ENCODE data around the gene AWAT1. TPM values are rescaled to one million over a fixed set of nuclear protein-coding genes. Genes with fewer than 3 reads are reported as not detected.
"Not testable (repeated sequence)": the region's sequence is repeated elsewhere in the genome, so short reads cannot be mapped to it uniquely, and the experiment has no call there.

Gene AWAT1
- total RNA-seq, 2 experiments from 2014 or later = not detected

DNA sequence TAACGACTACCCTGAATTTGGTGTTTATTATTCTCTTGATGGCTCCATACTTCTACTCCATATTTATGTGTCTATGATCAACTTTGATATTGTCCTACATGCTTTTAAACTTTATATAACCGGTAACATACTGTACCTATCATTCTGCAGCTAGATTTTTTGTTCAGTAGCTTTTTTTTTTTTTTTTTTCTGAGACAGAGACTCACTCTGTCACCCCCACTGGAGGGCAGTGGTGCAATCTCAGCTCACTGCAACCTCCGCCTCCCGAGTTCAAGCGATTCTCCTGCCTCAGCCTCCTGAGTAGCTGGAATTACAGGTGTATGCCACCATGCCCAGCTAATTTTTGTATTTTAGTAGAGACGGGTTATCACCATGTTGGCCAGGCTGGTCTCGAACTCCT lies 39.6 kb downstream of the AWAT1 start:
- H3K4me3 Mint-ChIP-seq; H3K36me3 Mint-ChIP-seq; H3K27me3 Mint-ChIP-seq; POLR2A ChIA-PET; H3K4me1 Mint-ChIP-seq (ENCODE audit: low read depth); H3K27ac Mint-ChIP-seq; DNase-seq; H3K9me3 Mint-ChIP-seq; intact Hi-C loops (cut with micrococcal nuclease): not testable (repeated sequence)
- CTCF ChIA-PET = interaction anchor here (1.0 kb wide), 1 partner anchor 16 kb away, joined by 3 read pairs; the partner anchor contains the start of genes KIF4A and PDZD11

DNA sequence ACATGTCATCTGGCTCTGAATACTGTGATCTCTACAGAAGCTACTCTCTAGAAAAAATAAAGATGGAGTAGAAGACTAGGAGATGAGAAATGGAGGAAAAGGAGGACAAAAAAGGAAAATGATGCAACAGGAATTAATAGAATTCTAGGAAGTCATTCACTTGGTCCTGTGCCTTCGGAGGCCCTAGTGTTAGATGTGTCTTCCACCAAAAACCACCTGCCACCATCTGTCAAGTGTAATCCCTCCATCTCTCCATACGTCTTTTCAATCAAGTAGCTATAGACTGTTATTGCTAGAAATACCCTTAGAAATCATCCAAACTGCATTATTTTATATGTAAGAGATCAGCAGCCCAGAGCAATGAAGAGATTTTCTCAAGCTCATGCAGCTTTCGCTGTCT lies 44.6 kb downstream of the AWAT1 start:
- CTCF ChIA-PET = no interaction called here
- intact Hi-C loops (cut with micrococcal nuclease) = no loop called here
- H3K36me3 Mint-ChIP-seq = peaks cover 10% of the 10 kb centered on the region
- POLR2A ChIA-PET = no interaction called here
- no peaks in the 10 kb centered on the region for H3K9me3 Mint-ChIP-seq
- H3K4me1 Mint-ChIP-seq (ENCODE audit: low read depth) = no peaks in the 10 kb centered on the region
- no peak overlapping the region for H3K27ac Mint-ChIP-seq
- no peak for DNase-seq
- no peak overlapping the region for H3K4me3 Mint-ChIP-seq
- no peaks in the 10 kb centered on the region for H3K27me3 Mint-ChIP-seq

- H3K9me3 Mint-ChIP-seq = no peaks in the 10 kb centered on the region
Measured at GRCh38 chrX:70280573-70280972, 46.1 kb downstream of the AWAT1 start.

GRCh38 chrX:70281951-70282350 lies 47.5 kb downstream of the AWAT1 start, which contains the start of gene RAB41:
TSS of gene RAB41 (plus strand) at chrX:70282172. CDS start at chrX:70282218, 46 bp downstream.
- no peak within 1 kb of the TSS for H3K27ac Mint-ChIP-seq
- H3K4me1 Mint-ChIP-seq (ENCODE audit: low read depth) = no peaks in the 10 kb centered on the region
- CTCF ChIA-PET = no interaction called here
- intact Hi-C loops (cut with micrococcal nuclease) = no loop called here
- H3K9me3 Mint-ChIP-seq = no peaks in the 10 kb centered on the region
- peaks cover 20% of the 10 kb centered on the region for H3K36me3 Mint-ChIP-seq
- H3K4me3 Mint-ChIP-seq = no peak within 1 kb of the TSS
- DNase-seq = no peak
- H3K27me3 Mint-ChIP-seq = no peaks in the 10 kb centered on the region
- POLR2A ChIA-PET = no interaction called here

More at GRCh38 chrX:70280573-70280972, 46.1 kb downstream of the AWAT1 start:
- POLR2A ChIA-PET = no interaction called here
- Mint-ChIP-seq H3K27ac (no peak overlapping the region), H3K27me3 (no peaks in the 10 kb centered on the region), H3K4me1 (ENCODE audit: low read depth) (no peaks in the 10 kb centered on the region), H3K4me3 (no peak overlapping the region), H3K36me3 (peaks cover 15% of the 10 kb centered on the region)
- intact Hi-C loops (cut with micrococcal nuclease) = no loop called here
- no peak for DNase-seq
- CTCF ChIA-PET = no interaction called here

DNA sequence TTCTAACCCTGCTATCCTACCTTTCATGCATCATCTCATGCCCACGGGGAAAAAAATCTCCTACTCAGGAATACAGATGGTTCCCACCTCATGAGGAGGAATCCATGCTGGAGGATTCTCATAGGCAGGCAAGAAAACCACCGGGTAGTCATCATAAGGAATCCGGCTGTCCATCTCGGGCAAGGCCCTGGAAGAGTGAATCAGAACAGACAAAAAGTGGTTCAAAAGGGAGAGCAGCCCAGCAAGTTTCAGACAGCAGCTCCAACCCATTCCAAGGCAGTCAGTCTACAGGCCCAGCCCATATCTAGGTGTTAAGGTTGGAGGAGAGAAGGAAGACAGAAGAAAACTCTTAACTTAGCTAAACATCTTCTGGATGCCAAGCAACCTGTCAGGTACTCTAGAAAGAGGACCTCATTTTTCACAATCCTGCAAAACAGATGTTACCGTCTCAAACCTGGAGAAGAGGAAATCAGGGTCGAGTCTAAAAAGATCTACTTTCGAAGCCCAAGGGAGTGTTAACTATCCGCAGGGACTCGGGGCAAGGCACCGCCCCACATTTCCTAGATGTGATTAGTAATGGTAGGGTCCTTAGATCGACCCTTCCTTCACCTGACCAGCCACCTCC lies 54.8 kb downstream of the AWAT1 start:
- POLR2A ChIA-PET = interaction anchor here (1.3 kb wide), 1 partner anchor 145 kb away, joined by 5 read pairs; no protein-coding TSS in a partner anchor

More for the DNA sequence above, 54.8 kb downstream of the AWAT1 start:
- intact Hi-C loops (cut with micrococcal nuclease) = no loop called here
- H3K4me1 Mint-ChIP-seq (ENCODE audit: low read depth) = peaks cover 10% of the 10 kb centered on the region
- H3K4me3 Mint-ChIP-seq = peak overlapping the region; percentile 91
- no peak for DNase-seq
- peaks cover 12% of the 10 kb centered on the region for H3K36me3 Mint-ChIP-seq
- CTCF ChIA-PET = interaction anchor here (0.9 to 1.0 kb wide), 3 partner anchors 16 to 376 kb away, joined by 3 to 5 read pairs (median 3); no protein-coding TSS in a partner anchor
- no peaks in the 10 kb centered on the region for H3K27me3 Mint-ChIP-seq
- no peaks in the 10 kb centered on the region for H3K9me3 Mint-ChIP-seq
- peak overlapping the region; percentile 74 for H3K27ac Mint-ChIP-seq

Other genes starting within 250 kb of the AWAT1 start
- gene AWAT2, start 184.7 kb upstream of the AWAT1 start, total RNA-seq = not detected
- not detected for gene OTUD6A, start 172.2 kb upstream of the AWAT1 start, total RNA-seq
- gene IGBP1, start 101.2 kb upstream of the AWAT1 start, total RNA-seq = 10 to 100 TPM; 50.8 to 51.5 TPM
- not detected for gene DGAT2L6, start 57.2 kb upstream of the AWAT1 start, total RNA-seq
- under 1 TPM in 1 of 2 experiments, not detected in 1; 0.17 TPM for gene P2RY4, start 25.5 kb downstream of the AWAT1 start, total RNA-seq
- gene ARR3, start 33.7 kb downstream of the AWAT1 start, total RNA-seq = not detected
- gene RAB41, start 47.5 kb downstream of the AWAT1 start, total RNA-seq = not detected
- gene PDZD11, start 55.3 kb downstream of the AWAT1 start, total RNA-seq = 10 to 100 TPM; 25.9 to 28.1 TPM
- gene KIF4A, start 55.4 kb downstream of the AWAT1 start, total RNA-seq = 10 to 100 TPM; 26.4 to 28.3 TPM
- not detected for gene GDPD2, start 188.7 kb downstream of the AWAT1 start, total RNA-seq
- gene DLG3, start 210.2 kb downstream of the AWAT1 start, total RNA-seq = 10 to 100 TPM; 25.4 to 25.5 TPM